ENCODE data around the gene KRT4. TPM values are rescaled to one million over a fixed set of nuclear protein-coding genes. Genes with fewer than 3 reads are reported as not detected.

KRT4 gene
- total RNA-seq, 2 experiments from 2014 or later = not detected

GRCh38 chr12:52799505-52800211 lies 14.3 kb downstream of the KRT4 start:
- Histone ChIP-seq H3K4me3 (ENCODE audit: low read depth, low read length, poor library complexity, severe bottlenecking) (no peak overlapping the region), H3K4me2 (ENCODE audit: low read length) (no peak overlapping the region), H3K79me2 (ENCODE audit: insufficient read depth, low read depth, low read length) (no peaks in the 10 kb centered on the region), H3K9me3 (ENCODE audit: low read length) (no peaks in the 10 kb centered on the region), H3K36me3 (ENCODE audit: insufficient read depth, low read length) (no peaks in the 10 kb centered on the region), H3K9me2 (ENCODE audit: insufficient read depth, low read length) (no peaks in the 10 kb centered on the region), H4K20me1 (ENCODE audit: insufficient read depth, low read length) (no peaks in the 10 kb centered on the region), H3K4me1 (ENCODE audit: insufficient read depth, low read length, poor library complexity, severe bottlenecking) (no peaks in the 10 kb centered on the region), H3K27ac (ENCODE audit: low read depth, low read length, poor library complexity, severe bottlenecking) (no peak overlapping the region), H2AFZ (ENCODE audit: low read length) (no peak overlapping the region)
- DNase-seq (ENCODE audit: low spot score) = no peak
- TF ChIP-seq, protein P1, sequence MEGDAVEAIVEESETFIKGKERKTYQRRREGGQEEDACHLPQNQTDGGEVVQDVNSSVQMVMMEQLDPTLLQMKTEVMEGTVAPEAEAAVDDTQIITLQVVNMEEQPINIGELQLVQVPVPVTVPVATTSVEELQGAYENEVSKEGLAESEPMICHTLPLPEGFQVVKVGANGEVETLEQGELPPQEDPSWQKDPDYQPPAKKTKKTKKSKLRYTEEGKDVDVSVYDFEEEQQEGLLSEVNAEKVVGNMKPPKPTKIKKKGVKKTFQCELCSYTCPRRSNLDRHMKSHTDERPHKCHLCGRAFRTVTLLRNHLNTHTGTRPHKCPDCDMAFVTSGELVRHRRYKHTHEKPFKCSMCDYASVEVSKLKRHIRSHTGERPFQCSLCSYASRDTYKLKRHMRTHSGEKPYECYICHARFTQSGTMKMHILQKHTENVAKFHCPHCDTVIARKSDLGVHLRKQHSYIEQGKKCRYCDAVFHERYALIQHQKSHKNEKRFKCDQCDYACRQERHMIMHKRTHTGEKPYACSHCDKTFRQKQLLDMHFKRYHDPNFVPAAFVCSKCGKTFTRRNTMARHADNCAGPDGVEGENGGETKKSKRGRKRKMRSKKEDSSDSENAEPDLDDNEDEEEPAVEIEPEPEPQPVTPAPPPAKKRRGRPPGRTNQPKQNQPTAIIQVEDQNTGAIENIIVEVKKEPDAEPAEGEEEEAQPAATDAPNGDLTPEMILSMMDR (conservative IDR thresholded peaks at IDR 0.05; ENCODE audit: low read length) = no peak
- TF ChIP-seq EZH2phosphoT487 (IDR thresholded peaks at IDR 0.05; ENCODE audit: borderline replicate concordance, low read depth, low read length) = no peak
- no TSS peak for BruUV-seq (replicated peaks)
- ChIA-PET CTCF (ENCODE audit: unreplicated experiment) (no interaction called here), POLR2A (interaction anchor here (0.5 kb wide), 1 partner anchor 237 kb away, joined by 5 read pairs; no protein-coding TSS in a partner anchor)
- intact Hi-C loops (cut with micrococcal nuclease; ENCODE audit: unreplicated experiment) = no loop called here

DNA sequence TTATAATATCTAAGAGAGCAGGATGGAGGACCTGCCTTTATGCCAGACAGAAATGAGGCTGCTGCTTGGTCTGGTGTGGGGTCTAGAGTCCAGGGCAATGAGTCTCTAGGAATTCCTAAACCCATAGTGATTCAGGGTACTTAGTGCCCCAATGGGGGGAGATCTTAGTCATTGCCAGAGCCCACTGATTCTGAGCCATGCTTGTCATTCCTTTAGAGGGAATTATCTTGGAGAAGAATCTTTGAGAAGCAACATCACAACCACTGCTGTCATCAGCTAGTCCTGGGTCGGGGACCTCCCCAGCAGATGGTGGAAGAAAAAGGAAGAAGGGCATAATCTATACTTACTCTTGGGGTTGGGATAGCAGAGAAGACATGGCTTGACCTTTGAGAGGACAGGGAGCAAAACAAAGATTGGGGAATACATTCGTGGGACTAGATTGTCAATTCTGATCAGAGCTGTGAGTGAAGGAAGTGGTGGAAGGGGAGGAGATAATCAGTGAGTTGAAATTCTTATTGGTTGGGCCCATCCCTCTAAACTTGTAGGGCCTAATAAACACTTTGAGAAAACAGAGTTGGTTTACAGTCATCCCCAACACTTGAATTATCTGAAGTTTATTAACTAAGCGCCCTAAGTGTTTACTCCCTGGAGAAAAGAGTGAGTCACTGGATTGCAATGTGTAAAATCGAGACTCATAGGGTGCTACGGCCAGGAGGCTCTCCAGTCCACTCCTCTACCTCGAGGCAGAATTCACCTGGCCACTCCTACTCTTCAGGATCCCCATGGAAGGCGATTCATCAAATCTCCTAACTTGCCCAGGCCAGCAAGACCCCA lies 15.0 kb downstream of the KRT4 start:
- Histone ChIP-seq H3K79me2 (ENCODE audit: insufficient read depth, low read depth, low read length) (no peaks in the 10 kb centered on the region), H3K9me3 (ENCODE audit: low read length) (no peaks in the 10 kb centered on the region), H4K20me1 (ENCODE audit: insufficient read depth, low read length) (no peaks in the 10 kb centered on the region), H3K4me1 (ENCODE audit: insufficient read depth, low read length, poor library complexity, severe bottlenecking) (no peaks in the 10 kb centered on the region), H2AFZ (ENCODE audit: low read length) (no peak overlapping the region), H3K4me3 (ENCODE audit: low read depth, low read length, poor library complexity, severe bottlenecking) (no peak overlapping the region), H3K4me2 (ENCODE audit: low read length) (no peak overlapping the region), H3K27ac (ENCODE audit: low read depth, low read length, poor library complexity, severe bottlenecking) (no peak overlapping the region), H3K9me2 (ENCODE audit: insufficient read depth, low read length) (no peaks in the 10 kb centered on the region), H3K36me3 (ENCODE audit: insufficient read depth, low read length) (no peaks in the 10 kb centered on the region)
- no peak for TF ChIP-seq EZH2phosphoT487 (IDR thresholded peaks at IDR 0.05; ENCODE audit: borderline replicate concordance, low read depth, low read length)
- TF ChIP-seq, protein P1 (conservative IDR thresholded peaks at IDR 0.05; ENCODE audit: low read length) = no peak
- no peak for DNase-seq (ENCODE audit: low spot score)
- CTCF ChIA-PET (ENCODE audit: unreplicated experiment) = no interaction called here
- intact Hi-C loops (cut with micrococcal nuclease; ENCODE audit: unreplicated experiment) = no loop called here
- BruUV-seq (replicated peaks) = no TSS peak
- POLR2A ChIA-PET = no interaction called here
